HG03432 (cell line): Measurements from ENCODE around the gene SFMBT2.

Experiments used
- ATAC-seq: cut with Tn5 transposase; IDR thresholded peaks from one replicate; pipeline ENCODE4 v1.9.1; 2021; ENCODE audit warnings: mild to moderate bottlenecking, moderate library complexity; ENCODE audit not compliant: unreplicated experiment

Gene SFMBT2

GRCh38 chr10:7161484-7162250, 249.2 kb downstream of the SFMBT2 start:
- no peak for ATAC-seq

GRCh38 chr10:7159928-7160327, 250.9 kb downstream of the SFMBT2 start:
- ATAC-seq, result no peak

GRCh38 chr10:7159517-7159916, 251.3 kb downstream of the SFMBT2 start:
- no peak for ATAC-seq

- peak; percentile 73 for ATAC-seq
These were observed 253.7 kb downstream of the SFMBT2 start for GRCh38 chr10:7157091-7157490.

GRCh38 chr10:7153750-7154149, 257.1 kb downstream of the SFMBT2 start:
- no peak for ATAC-seq

GRCh38 chr10:7152982-7153381, 257.9 kb downstream of the SFMBT2 start:
- ATAC-seq, result no peak

- ATAC-seq, result no peak
These were observed 258.5 kb downstream of the SFMBT2 start for GRCh38 chr10:7152341-7152740.

- no peak for ATAC-seq
These were observed 259.3 kb downstream of the SFMBT2 start for GRCh38 chr10:7151538-7151937.

GRCh38 chr10:7150349-7150748, 260.5 kb downstream of the SFMBT2 start:
- ATAC-seq, result no peak

- ATAC-seq, result no peak
These were observed 264.6 kb downstream of the SFMBT2 start for GRCh38 chr10:7146189-7146588.

GRCh38 chr10:7136016-7136415, 274.8 kb downstream of the SFMBT2 start:
- no peak for ATAC-seq

- no peak for ATAC-seq
These were observed 275.6 kb downstream of the SFMBT2 start for GRCh38 chr10:7135188-7135587.

- ATAC-seq, result no peak
These were observed 276.4 kb downstream of the SFMBT2 start for GRCh38 chr10:7134448-7134847.

GRCh38 chr10:7133958-7134357, 276.9 kb downstream of the SFMBT2 start:
- ATAC-seq, result no peak

- ATAC-seq, result no peak
These were observed 277.6 kb downstream of the SFMBT2 start for GRCh38 chr10:7133278-7133677.

GRCh38 chr10:7130191-7130911, 280.5 kb downstream of the SFMBT2 start:
- ATAC-seq, result no peak

- no peak for ATAC-seq
These were observed 287.1 kb downstream of the SFMBT2 start for GRCh38 chr10:7123774-7124173.

- no peak for ATAC-seq
These were observed 288.3 kb downstream of the SFMBT2 start for GRCh38 chr10:7122561-7122960.

- ATAC-seq, result peak; percentile 84
These were observed 289.6 kb downstream of the SFMBT2 start for GRCh38 chr10:7121154-7121797.

- no peak for ATAC-seq
These were observed 291.4 kb downstream of the SFMBT2 start for GRCh38 chr10:7119325-7120015.
